Pancreas (tissue), 10 donors: ENCODE measurements around the gene CTSZ. TPM values are rescaled to one million over a fixed set of nuclear protein-coding genes. Genes with fewer than 3 reads are reported as not detected.

Experiments
- ATAC-seq, 4 donors: fragments of 200-7000 bp; cut with Tn5 transposase; one replicate each; pipeline versions ENCODE4 v1.8.0 to v1.9.1; 2020; ENCODE audit warnings: mild to moderate bottlenecking in 4 of 4, moderate library complexity in 4 of 4
- DNase-seq, 6 donors: peaks; one replicate each; pipeline ENCODE4 v3.0.0-alpha.2; 2020
- FAIRE-seq: peaks from 2 replicates; lab custom pipeline; 2012; peaks lifted over from hg19 to GRCh38; lab: Jason Lieb, UNC
- H3K27ac ChIP-seq, 4 donors: fragments of 200-600 bp; sonication (generic); 1 replicate in 3 of 4; 2 replicates in 1 of 4; pipeline versions ENCODE4 v1.5.0 to v1.8.0; 2020
- H3K27me3 ChIP-seq, 4 donors: fragments of 200-600 bp; one replicate each; pipeline ENCODE4 v1.8.0; 2021
- H3K36me3 ChIP-seq, 3 donors: fragments of 200-600 bp; sonication (generic) in 1 of 3; one replicate each; pipeline versions ENCODE4 v1.5.0 to v1.8.0; 2020 to 2021
- H3K4me1 ChIP-seq, 3 donors: fragments of 200-600 bp; one replicate each; pipeline ENCODE4 v1.8.0; 2021
- H3K4me3 ChIP-seq, 4 donors: fragments of 200-600 bp; sonication (generic) in 2 of 4; one replicate each; pipeline versions ENCODE4 v1.5.0 to v1.8.0; 2020 to 2021
- H3K9me3 ChIP-seq, 4 donors: fragments of 200-600 bp; one replicate each; pipeline ENCODE4 v1.8.0; 2021
- WGBS, 2 donors: extraction: QIAGEN DNeasy Blood & Tissue Kit; methylation state at CpG; one replicate each; pipeline ENCODE4 v1.1.7; 2013; 5-methylcytosine and 5-hydroxymethylcytosine counted together
- intact Hi-C, 3 donors: fragments of 100-400 bp; cut with DNase I; formaldehyde crosslinking; loops; one replicate each; pipeline versions ENCODE4 v1.11.1 to v1.14.2; 2022
- polyA plus RNA-seq, 2 donors: library from polyadenylated mRNA; stranded (reverse); fragments of 200-250 nt; gene quantifications; one replicate each; pipeline ENCODE4 v1.2.3, GENCODE V29; 2013
- total RNA-seq, 6 donors: library from RNA; stranded (reverse); fragmentation: NEBNext Ultra II Directional in 4 of 6; extraction: Animal tissue kit (Norgen Biotek cat#: 25700) in 4 of 6; gene quantifications; one replicate each; pipeline versions ENCODE4 v1.2.1 to v1.2.4, GENCODE V29; 2021 to 2023
- TF ChIP-seq, protein P1 (sequence below), 4 donors: fragments of 200-600 bp; sonication (generic) in 3 of 4; IDR thresholded peaks; one replicate each; pipeline versions ENCODE4 v1.5.0 to v1.8.0; 2021; ENCODE audit warnings: antibody characterized with exemption in 4 of 4
- donor health status: healthy with polysubstance abuse.
- donor health status: DM: no; HTN: no; CAD: no; lungs with moderate emphysema.
- donor health status: DM: no; HTN: no; CAD: no.
- donor health status: control.
- donor health status: control.
- donor health status: Bipolar disorder and iron deficiency.
- donor health status: DM: yes; HTN: yes; CAD: no.
- donor health status: DM: no; HTN: no; CAD: no.
- donor health status: DM: no; HTN: no; CAD: no.
- donor health status: DM: yes; HTN: yes; CAD: no.

CTSZ gene
- total and polyA plus RNA-seq, 8 donors, result 33.7 to 107 (median 51.5) TPM

DNA sequence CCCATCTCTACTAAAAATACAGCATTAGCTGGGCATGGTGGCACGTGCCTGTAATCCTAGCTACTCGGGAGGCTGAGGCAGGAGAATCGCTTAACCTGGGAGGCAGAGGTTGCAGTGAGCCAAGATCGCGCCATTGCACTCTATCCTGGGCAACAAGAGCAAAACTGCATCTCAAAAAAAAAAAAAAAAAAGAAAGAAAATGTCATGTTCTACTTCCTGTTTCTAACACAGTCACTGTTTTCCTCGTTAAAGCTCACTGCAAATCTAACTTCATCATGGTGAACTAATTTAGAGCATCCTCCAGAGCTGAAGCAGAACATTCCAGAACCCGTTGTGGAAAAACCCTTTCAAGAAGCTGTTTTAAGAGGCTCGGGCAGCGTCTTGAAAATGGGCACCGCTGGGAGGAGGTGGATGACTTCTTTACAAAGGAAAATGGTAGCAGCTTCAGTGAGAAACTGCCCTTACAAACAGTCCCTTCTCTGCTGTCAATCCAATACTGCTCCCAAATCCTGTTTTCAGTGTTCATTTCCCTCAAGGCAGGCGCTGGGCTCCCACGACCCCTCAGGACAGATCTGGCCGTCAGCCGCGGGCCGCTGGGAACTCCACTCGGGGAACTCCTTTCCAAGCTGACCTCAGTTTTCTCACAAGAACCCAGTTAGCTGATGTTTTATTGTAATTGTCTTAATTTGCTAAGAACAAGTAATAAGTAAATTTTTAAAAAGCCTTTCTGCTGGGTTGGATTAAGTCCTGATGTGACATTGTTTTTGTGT is 12.5 kb downstream of the CTSZ start:
- WGBS, 2 donors, result 85 to 87% methylated on average over 17 of the region's 17 CpGs

DNA sequence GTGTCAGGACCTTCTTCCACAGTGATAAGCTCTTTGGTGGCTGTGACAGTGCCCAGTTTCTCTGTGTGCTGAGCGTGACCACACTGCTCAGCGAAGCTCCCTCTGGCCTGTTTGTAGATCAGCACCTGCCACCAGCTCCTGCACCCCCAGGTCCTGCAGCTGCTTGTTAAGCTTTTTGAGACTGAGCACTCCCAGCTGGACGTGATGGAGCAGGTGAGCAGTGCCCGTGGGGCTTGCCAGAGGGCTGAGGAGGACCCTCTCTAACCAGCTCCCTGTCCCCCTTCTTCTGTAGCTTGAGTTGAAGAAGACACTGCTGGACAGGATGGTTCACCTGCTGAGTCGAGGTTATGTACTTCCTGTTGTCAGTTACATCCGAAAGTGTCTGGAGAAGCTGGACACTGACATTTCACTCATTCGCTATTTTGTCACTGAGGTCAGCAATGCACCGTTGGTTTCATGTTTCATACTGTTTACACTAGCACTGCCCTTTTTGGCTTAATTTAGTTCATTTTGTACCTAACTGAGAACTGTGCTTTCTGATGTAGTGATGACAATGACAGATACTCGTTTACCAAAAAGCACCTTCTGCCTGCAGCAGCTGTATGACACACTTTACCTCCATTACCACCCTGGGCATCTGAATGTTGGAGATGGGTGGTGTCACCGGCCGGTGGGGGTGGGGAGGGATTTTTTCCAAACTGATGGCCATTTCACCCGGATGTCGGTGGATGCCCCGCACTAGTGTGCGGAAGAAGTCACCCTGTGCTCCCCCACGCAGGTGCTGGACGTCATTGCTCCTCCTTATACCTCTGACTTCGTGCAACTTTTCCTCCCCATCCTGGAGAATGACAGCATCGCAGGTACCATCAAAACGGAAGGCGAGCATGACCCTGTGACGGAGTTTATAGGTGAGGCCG is 13.5 kb downstream of the CTSZ start:
- ATAC-seq (peak in 2 of 4 donors; percentile 7 to 38), DNase-seq (peak in 3 of 6 donors; percentile 6 to 44 (median 10))

More for the DNA sequence above, 12.5 kb downstream of the CTSZ start:
- FAIRE-seq (no peak), DNase-seq (peak in 1 of 6 donors; percentile 47), ATAC-seq (no peak)
- Histone ChIP-seq H3K9me3 (no peaks in the 10 kb centered on the region), H3K36me3 (peaks cover 0 to 67% (median 22%) of the 10 kb centered on the region in 3 donors), H3K27me3 (no peaks in the 10 kb centered on the region), H3K27ac (no peak overlapping the region), H3K4me3 (no peak overlapping the region), H3K4me1 (peaks cover 0 to 3% (median 0%) of the 10 kb centered on the region in 3 donors)
- intact Hi-C loops, result no loop called here
- TF ChIP-seq, protein P1, sequence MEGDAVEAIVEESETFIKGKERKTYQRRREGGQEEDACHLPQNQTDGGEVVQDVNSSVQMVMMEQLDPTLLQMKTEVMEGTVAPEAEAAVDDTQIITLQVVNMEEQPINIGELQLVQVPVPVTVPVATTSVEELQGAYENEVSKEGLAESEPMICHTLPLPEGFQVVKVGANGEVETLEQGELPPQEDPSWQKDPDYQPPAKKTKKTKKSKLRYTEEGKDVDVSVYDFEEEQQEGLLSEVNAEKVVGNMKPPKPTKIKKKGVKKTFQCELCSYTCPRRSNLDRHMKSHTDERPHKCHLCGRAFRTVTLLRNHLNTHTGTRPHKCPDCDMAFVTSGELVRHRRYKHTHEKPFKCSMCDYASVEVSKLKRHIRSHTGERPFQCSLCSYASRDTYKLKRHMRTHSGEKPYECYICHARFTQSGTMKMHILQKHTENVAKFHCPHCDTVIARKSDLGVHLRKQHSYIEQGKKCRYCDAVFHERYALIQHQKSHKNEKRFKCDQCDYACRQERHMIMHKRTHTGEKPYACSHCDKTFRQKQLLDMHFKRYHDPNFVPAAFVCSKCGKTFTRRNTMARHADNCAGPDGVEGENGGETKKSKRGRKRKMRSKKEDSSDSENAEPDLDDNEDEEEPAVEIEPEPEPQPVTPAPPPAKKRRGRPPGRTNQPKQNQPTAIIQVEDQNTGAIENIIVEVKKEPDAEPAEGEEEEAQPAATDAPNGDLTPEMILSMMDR (IDR thresholded peaks at IDR 0.05), result no peak

DNA sequence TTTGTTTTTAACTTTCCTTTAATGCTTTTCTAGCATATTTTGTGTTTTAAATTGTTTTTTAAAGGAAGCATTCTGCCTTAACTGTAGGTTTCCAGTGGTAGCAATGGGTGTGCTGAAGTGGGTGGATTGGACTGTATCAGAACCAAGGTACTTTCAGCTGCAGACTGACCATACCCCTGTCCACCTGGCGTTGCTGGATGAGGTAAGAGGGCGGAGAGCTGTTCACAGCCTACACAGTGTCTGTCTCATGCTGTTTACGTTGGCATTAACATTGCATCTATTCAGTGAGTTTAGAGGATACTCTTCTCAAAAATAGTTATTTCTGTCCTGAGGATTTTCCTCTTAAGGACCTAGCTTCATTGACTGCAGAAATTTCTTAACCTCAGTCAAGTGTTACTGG is 14.1 kb downstream of the CTSZ start:
- intact Hi-C loops, result no loop called here
- TF ChIP-seq, protein P1 (IDR thresholded peaks at IDR 0.05), result no peak
- 85 to 93% methylated on average over 3 of the region's 3 CpGs for WGBS, 2 donors
- Histone ChIP-seq H3K36me3 (peaks cover 0 to 80% (median 34%) of the 10 kb centered on the region in 3 donors), H3K27ac (no peak overlapping the region), H3K4me3 (no peak overlapping the region), H3K9me3 (no peaks in the 10 kb centered on the region), H3K4me1 (peaks cover 0 to 3% (median 0%) of the 10 kb centered on the region in 3 donors), H3K27me3 (no peaks in the 10 kb centered on the region)
- peak in 2 of 6 donors; percentile 2 to 3 for DNase-seq
- ATAC-seq, result no peak
- no peak for FAIRE-seq

More for the DNA sequence above, 13.5 kb downstream of the CTSZ start:
- H3K4me1 ChIP-seq, result peaks cover 0 to 3% (median 0%) of the 10 kb centered on the region in 3 donors
- peaks cover 0 to 76% (median 31%) of the 10 kb centered on the region in 3 donors for H3K36me3 ChIP-seq
- no peak overlapping the region for H3K4me3 ChIP-seq
- TF ChIP-seq, protein P1 (IDR thresholded peaks at IDR 0.05), result no peak
- FAIRE-seq, result no peak
- intact Hi-C loops, result no loop called here
- H3K9me3 ChIP-seq, result no peaks in the 10 kb centered on the region
- whole genome bisulfite sequencing, 2 donors, result 86 to 87% methylated on average over 23 of the region's 23 CpGs
- no peaks in the 10 kb centered on the region for H3K27me3 ChIP-seq
- H3K27ac ChIP-seq, result no peak overlapping the region

DNA sequence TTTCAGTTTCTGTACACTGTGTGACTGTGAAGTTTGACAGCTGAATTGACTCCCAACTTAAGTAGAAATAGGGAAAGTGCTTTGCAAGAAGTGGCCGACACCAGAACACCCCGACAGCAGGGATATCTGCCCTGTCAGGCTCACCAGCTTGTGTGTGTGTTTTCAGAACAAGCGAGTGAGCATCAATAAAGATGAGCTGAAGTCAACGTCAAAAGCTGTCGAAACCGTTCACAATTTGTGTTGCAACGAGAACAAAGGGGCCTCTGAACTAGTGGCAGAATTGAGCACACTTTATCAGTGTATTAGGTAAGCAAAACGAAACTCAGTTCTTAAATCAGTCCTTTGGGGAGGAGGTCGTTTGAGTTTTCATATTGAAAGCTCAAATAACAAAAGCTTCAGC is 15.3 kb downstream of the CTSZ start:
- intact Hi-C loops, result no loop called here
- no peak for ATAC-seq
- TF ChIP-seq, protein P1 (IDR thresholded peaks at IDR 0.05), result no peak
- Histone ChIP-seq H3K4me3 (no peak overlapping the region), H3K27me3 (no peaks in the 10 kb centered on the region), H3K4me1 (peaks cover 0 to 3% (median 0%) of the 10 kb centered on the region in 3 donors), H3K9me3 (no peaks in the 10 kb centered on the region), H3K27ac (no peak overlapping the region), H3K36me3 (peaks cover 4 to 79% (median 34%) of the 10 kb centered on the region in 3 donors)
- FAIRE-seq, result no peak
- peak in 2 of 6 donors; percentile 3 to 7 for DNase-seq
- WGBS, 2 donors, result 65 to 67% methylated on average over 9 of the region's 9 CpGs
